Measurements from ENCODE around the gene FBXW2. TPM values are rescaled to one million over a fixed set of nuclear protein-coding genes. Genes with fewer than 3 reads are reported as not detected.

Gene FBXW2
- total RNA-seq, 6 experiments from 2014 or later = 26.5 to 42.5 (median 35.6) TPM

DNA sequence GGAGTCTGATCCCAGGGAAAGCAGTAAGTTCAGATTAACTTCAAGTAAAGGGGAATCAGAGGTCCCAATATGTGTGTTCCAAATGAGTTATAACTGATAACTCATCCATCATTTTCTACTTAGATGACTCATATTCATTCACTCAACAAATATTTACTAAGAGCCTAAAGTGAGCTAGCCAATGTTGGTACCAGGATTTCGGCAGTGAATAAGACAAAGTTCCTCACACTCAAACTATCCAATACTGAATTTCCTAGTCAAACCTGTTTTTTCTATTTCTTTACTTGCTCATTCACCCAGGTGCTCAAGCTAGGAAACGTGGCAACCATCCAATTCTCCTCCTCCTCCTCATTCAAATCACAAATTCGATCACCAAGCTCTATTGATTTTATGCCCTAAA lies 25.8 kb downstream of the FBXW2 start:
- 56% methylated on average over 3 of the region's 3 CpGs for WGBS (ENCODE audit: insufficient coverage, low coverage, low lambda C conversion rate, missing lambda C conversion rate)
- H3K27ac ChIP-seq = no peak overlapping the region
- TF ChIP-seq, protein P1, sequence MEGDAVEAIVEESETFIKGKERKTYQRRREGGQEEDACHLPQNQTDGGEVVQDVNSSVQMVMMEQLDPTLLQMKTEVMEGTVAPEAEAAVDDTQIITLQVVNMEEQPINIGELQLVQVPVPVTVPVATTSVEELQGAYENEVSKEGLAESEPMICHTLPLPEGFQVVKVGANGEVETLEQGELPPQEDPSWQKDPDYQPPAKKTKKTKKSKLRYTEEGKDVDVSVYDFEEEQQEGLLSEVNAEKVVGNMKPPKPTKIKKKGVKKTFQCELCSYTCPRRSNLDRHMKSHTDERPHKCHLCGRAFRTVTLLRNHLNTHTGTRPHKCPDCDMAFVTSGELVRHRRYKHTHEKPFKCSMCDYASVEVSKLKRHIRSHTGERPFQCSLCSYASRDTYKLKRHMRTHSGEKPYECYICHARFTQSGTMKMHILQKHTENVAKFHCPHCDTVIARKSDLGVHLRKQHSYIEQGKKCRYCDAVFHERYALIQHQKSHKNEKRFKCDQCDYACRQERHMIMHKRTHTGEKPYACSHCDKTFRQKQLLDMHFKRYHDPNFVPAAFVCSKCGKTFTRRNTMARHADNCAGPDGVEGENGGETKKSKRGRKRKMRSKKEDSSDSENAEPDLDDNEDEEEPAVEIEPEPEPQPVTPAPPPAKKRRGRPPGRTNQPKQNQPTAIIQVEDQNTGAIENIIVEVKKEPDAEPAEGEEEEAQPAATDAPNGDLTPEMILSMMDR (IDR thresholded peaks at IDR 0.05) = no peak
- TF ChIP-seq POLR2A (IDR thresholded peaks at IDR 0.05) = no peak
- DNase-seq = no peak
- intact Hi-C loops (cut with DNase I) = loop anchor here in 1 of 2 donors (10.0 kb wide), 1 partner anchor 167 kb away; no protein-coding TSS in a partner anchor
- H3K36me3 ChIP-seq = peaks cover 0 to 62% (median 19%) of the 10 kb centered on the region in 4 donors
- no peaks in the 10 kb centered on the region for H3K4me1 ChIP-seq
- H3K9me3 ChIP-seq = no peaks in the 10 kb centered on the region
- ATAC-seq = peak in 1 of 4 donors; percentile 49
- H3K27me3 ChIP-seq = no peaks in the 10 kb centered on the region
- H3K4me3 ChIP-seq = no peak overlapping the region

DNA sequence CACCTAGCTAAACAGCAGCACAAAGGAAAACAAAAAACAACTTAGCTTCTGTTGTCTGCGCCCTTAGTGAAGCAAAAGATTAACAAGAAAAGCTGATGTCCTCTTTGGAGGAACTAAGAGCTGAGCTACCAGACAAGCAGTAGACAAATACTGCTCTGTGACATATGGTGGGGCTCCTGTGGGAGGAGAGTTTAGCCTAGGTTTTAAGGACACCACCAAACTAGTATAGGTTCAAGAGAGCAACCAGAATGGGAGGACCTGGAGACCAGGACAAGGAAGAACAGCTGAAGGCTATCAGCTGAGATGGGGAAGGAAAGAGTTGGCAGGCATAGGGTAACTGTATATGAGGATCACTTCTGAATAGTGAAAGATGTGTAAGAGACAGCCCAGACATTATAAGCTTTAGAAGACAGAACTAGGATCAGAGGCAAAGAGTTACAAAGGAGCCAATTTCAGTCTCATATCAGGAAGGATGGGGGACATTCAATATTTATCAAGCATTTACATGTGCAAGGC lies 27.2 kb downstream of the FBXW2 start:
- 100% methylated on average over 1 of the region's 1 CpG for WGBS (ENCODE audit: insufficient coverage, low coverage, low lambda C conversion rate, missing lambda C conversion rate)
- H3K27ac ChIP-seq = no peak overlapping the region
- H3K9me3 ChIP-seq = no peaks in the 10 kb centered on the region
- no peak for DNase-seq
- no peak overlapping the region for H3K4me3 ChIP-seq
- TF ChIP-seq POLR2A (IDR thresholded peaks at IDR 0.05) = no peak
- TF ChIP-seq, protein P1 (IDR thresholded peaks at IDR 0.05) = no peak
- no peaks in the 10 kb centered on the region for H3K27me3 ChIP-seq
- intact Hi-C loops (cut with DNase I) = loop anchor here in 1 of 2 donors (10.0 kb wide), 1 partner anchor 169 kb away; no protein-coding TSS in a partner anchor
- no peak for ATAC-seq
- peaks cover 0 to 56% (median 21%) of the 10 kb centered on the region in 4 donors for H3K36me3 ChIP-seq
- no peaks in the 10 kb centered on the region for H3K4me1 ChIP-seq

DNA sequence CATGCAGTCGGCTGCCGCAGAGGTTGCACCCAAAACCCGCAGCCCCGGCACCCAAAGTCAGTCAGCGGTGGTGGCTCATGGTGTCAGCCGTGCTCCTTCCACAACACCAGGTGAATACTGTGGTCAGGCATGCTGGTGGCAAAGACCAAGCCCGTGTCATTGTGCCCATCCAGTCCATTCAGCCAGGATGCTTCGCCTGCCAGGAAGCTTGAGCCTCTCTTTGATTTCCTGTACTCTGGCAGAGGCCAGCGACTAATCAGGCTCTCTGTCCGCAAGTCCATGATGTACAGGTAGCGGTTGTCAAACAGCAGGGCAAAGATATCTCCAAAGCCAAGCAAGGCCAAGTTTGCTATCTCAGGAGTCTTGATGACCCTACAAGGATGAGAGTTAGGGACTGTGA lies 28.7 kb downstream of the FBXW2 start:
- no peak overlapping the region for H3K4me3 ChIP-seq
- ATAC-seq = no peak
- peaks cover 0 to 48% (median 18%) of the 10 kb centered on the region in 4 donors for H3K36me3 ChIP-seq
- H3K27ac ChIP-seq = no peak overlapping the region
- H3K4me1 ChIP-seq = peaks cover 0 to 5% (median 0%) of the 10 kb centered on the region in 4 donors
- H3K27me3 ChIP-seq = no peaks in the 10 kb centered on the region
- H3K9me3 ChIP-seq = no peaks in the 10 kb centered on the region
- DNase-seq = no peak
- 89% methylated on average over 5 of the region's 11 CpGs for WGBS (ENCODE audit: insufficient coverage, low coverage, low lambda C conversion rate, missing lambda C conversion rate)
- intact Hi-C loops (cut with DNase I) = loop anchor here in 1 of 2 donors (10.0 kb wide), 1 partner anchor 170 kb away; no protein-coding TSS in a partner anchor
- TF ChIP-seq, protein P1 (IDR thresholded peaks at IDR 0.05) = no peak
- no peak for TF ChIP-seq POLR2A (IDR thresholded peaks at IDR 0.05)

DNA sequence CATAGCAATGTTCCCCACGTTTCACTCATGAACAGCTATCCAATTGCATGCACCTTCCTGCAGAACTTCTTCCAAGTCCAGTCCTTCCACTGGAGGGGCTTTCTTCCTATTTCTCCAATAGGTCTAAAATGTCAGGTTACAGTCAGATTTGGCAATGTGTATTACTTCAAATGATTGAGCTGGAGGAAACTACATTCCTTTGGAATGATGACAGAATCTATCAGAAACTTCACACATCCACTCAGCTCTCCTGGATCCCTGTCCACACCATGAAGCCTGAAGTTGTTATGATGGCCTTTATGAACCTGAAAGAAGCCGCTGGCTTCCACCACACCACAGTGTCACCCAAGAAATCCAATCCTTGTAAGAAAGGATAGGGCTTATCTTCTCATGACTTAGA lies 32.2 kb downstream of the FBXW2 start:
- no peak for DNase-seq
- Histone ChIP-seq H3K36me3 (peaks cover 0 to 30% (median 12%) of the 10 kb centered on the region in 4 donors), H3K27me3 (no peaks in the 10 kb centered on the region), H3K4me1 (peaks cover 0 to 8% (median 0%) of the 10 kb centered on the region in 4 donors), H3K9me3 (no peaks in the 10 kb centered on the region), H3K27ac (no peak overlapping the region), H3K4me3 (no peak overlapping the region)
- 84% methylated on average over 2 of the region's 2 CpGs for WGBS (ENCODE audit: insufficient coverage, low coverage, low lambda C conversion rate, missing lambda C conversion rate)
- TF ChIP-seq, protein P1 (IDR thresholded peaks at IDR 0.05) = no peak
- TF ChIP-seq POLR2A (IDR thresholded peaks at IDR 0.05) = no peak
- ATAC-seq = no peak
- intact Hi-C loops (cut with DNase I) = loop anchor here in 1 of 2 donors (10.0 kb wide), 1 partner anchor 174 kb away; no protein-coding TSS in a partner anchor
